GM19324 (cell line): ENCODE measurements around the gene RAI2.

ENCODE experiments used
- ATAC-seq: cut with Tn5 transposase; IDR thresholded peaks from one replicate; pipeline ENCODE4 v1.9.1; 2021; ENCODE audit warnings: mild to moderate bottlenecking, moderate library complexity; ENCODE audit not compliant: unreplicated experiment, low FRiP score

RAI2 gene

GRCh38 chrX:17860811-17861488 lies at the start of gene RAI2:
Gene RAI2, minus strand, starts transcription at chrX:17861298. Its CDS starts 59,288 bp downstream, at chrX:17802010.
- ATAC-seq: no peak

GRCh38 chrX:17888421-17888820 lies 27.3 kb upstream of the RAI2 start:
- no peak for ATAC-seq

- no peak for ATAC-seq
Measured at GRCh38 chrX:17882680-17883079, 21.6 kb upstream of the RAI2 start.

GRCh38 chrX:17878028-17878670 lies 17.1 kb upstream of the RAI2 start:
- ATAC-seq: no peak

GRCh38 chrX:17876135-17876534 lies 15.0 kb upstream of the RAI2 start:
- no peak for ATAC-seq

GRCh38 chrX:17869580-17869979 lies 8.5 kb upstream of the RAI2 start:
- no peak for ATAC-seq

- no peak for ATAC-seq
Measured at GRCh38 chrX:17861489-17862011, 452 bp upstream of the RAI2 start.

GRCh38 chrX:17860179-17860780 lies 818 bp downstream of the RAI2 start:
- no peak for ATAC-seq

- no peak for ATAC-seq
Measured at GRCh38 chrX:17859609-17860178, 1.4 kb downstream of the RAI2 start.

- no peak for ATAC-seq
Measured at GRCh38 chrX:17854531-17854930, 6.6 kb downstream of the RAI2 start.

GRCh38 chrX:17854069-17854468 lies 7.0 kb downstream of the RAI2 start:
- no peak for ATAC-seq

- no peak for ATAC-seq
Measured at GRCh38 chrX:17851874-17852273, 9.2 kb downstream of the RAI2 start.

- ATAC-seq: no peak
Measured at GRCh38 chrX:17848545-17849265, 12.4 kb downstream of the RAI2 start.

- ATAC-seq: no peak
Measured at GRCh38 chrX:17846045-17846444, 15.1 kb downstream of the RAI2 start.

- no peak for ATAC-seq
Measured at GRCh38 chrX:17844236-17844635, 16.9 kb downstream of the RAI2 start.

- no peak for ATAC-seq
Measured at GRCh38 chrX:17842769-17843525, 18.2 kb downstream of the RAI2 start.

- ATAC-seq: no peak
Measured at GRCh38 chrX:17839269-17839668, 21.8 kb downstream of the RAI2 start.

- no peak for ATAC-seq
Measured at GRCh38 chrX:17836830-17837229, 24.3 kb downstream of the RAI2 start.

GRCh38 chrX:17833954-17834353 lies 27.1 kb downstream of the RAI2 start:
- ATAC-seq: no peak

- no peak for ATAC-seq
Measured at GRCh38 chrX:17831255-17831654, 29.8 kb downstream of the RAI2 start.
